Ishikawa (cell line): ENCODE results near the gene SPAAR.

Experiments used
- RAD21 ChIP-seq: IDR thresholded peaks from 2 replicates; pipeline ENCODE4 v1.6.1; 2012; ENCODE audit warnings: low read depth
- REST ChIP-seq: IDR thresholded peaks from 2 replicates; pipeline ENCODE4 v1.6.1; 2012; ENCODE audit warnings: low read depth, mild to moderate bottlenecking

GRCh38 chr9:35912791-35913400, 3.6 kb downstream of the SPAAR start:
- TF ChIP-seq REST (no peak), RAD21 (no peak)
